ENCODE data around the gene PELO. TPM values are rescaled to one million over a fixed set of nuclear protein-coding genes. Genes with fewer than 3 reads are reported as not detected.
A peak's percentile ranks its signal among the peaks of the same experiment; 100 is the strongest.

The PELO gene
- total RNA-seq, 1 donor from 2014 or later: 82.4 TPM

- no peaks in the 10 kb centered on the region for H3K36me3 Mint-ChIP-seq (ENCODE audit: unreplicated experiment)
- no peak overlapping the region for H3K27ac Mint-ChIP-seq (ENCODE audit: unreplicated experiment)
- TF ChIP-seq CTCF (IDR thresholded peaks at IDR 0.05): no peak
- peaks cover 5% of the 10 kb centered on the region for H3K4me1 Mint-ChIP-seq (ENCODE audit: unreplicated experiment)
- H3K27me3 Mint-ChIP-seq (ENCODE audit: unreplicated experiment): peaks cover 1% of the 10 kb centered on the region
- no peak for DNase-seq (ENCODE audit: extremely low spot score, unreplicated experiment)
- H3K4me3 Mint-ChIP-seq (ENCODE audit: unreplicated experiment): no peak overlapping the region
- no peaks in the 10 kb centered on the region for H3K9me3 Mint-ChIP-seq (ENCODE audit: unreplicated experiment)
These were observed 11.6 kb upstream of the PELO start for GRCh38 chr5:52776116-52776515.

GRCh38 chr5:52777186-52777585 lies 10.5 kb upstream of the PELO start:
- Mint-ChIP-seq H3K27me3 (ENCODE audit: unreplicated experiment) (peaks cover 1% of the 10 kb centered on the region), H3K27ac (ENCODE audit: unreplicated experiment) (no peak overlapping the region), H3K36me3 (ENCODE audit: unreplicated experiment) (no peaks in the 10 kb centered on the region), H3K9me3 (ENCODE audit: unreplicated experiment) (no peaks in the 10 kb centered on the region), H3K4me1 (ENCODE audit: unreplicated experiment) (peaks cover 5% of the 10 kb centered on the region), H3K4me3 (ENCODE audit: unreplicated experiment) (no peak overlapping the region)
- no peak for TF ChIP-seq CTCF (IDR thresholded peaks at IDR 0.05)
- no peak for DNase-seq (ENCODE audit: extremely low spot score, unreplicated experiment)

- no peaks in the 10 kb centered on the region for H3K9me3 Mint-ChIP-seq (ENCODE audit: unreplicated experiment)
- no peak overlapping the region for H3K4me3 Mint-ChIP-seq (ENCODE audit: unreplicated experiment)
- TF ChIP-seq CTCF (IDR thresholded peaks at IDR 0.05): no peak
- H3K27me3 Mint-ChIP-seq (ENCODE audit: unreplicated experiment): no peaks in the 10 kb centered on the region
- no peak for DNase-seq (ENCODE audit: extremely low spot score, unreplicated experiment)
- peaks cover 20% of the 10 kb centered on the region for H3K4me1 Mint-ChIP-seq (ENCODE audit: unreplicated experiment)
- no peak overlapping the region for H3K27ac Mint-ChIP-seq (ENCODE audit: unreplicated experiment)
- H3K36me3 Mint-ChIP-seq (ENCODE audit: unreplicated experiment): no peaks in the 10 kb centered on the region
These were observed 8.9 kb upstream of the PELO start for GRCh38 chr5:52778781-52779180.

GRCh38 chr5:52779213-52779612 lies 8.5 kb upstream of the PELO start:
- no peak for DNase-seq (ENCODE audit: extremely low spot score, unreplicated experiment)
- Mint-ChIP-seq H3K9me3 (ENCODE audit: unreplicated experiment) (no peaks in the 10 kb centered on the region), H3K27ac (ENCODE audit: unreplicated experiment) (no peak overlapping the region), H3K4me1 (ENCODE audit: unreplicated experiment) (peaks cover 18% of the 10 kb centered on the region), H3K36me3 (ENCODE audit: unreplicated experiment) (no peaks in the 10 kb centered on the region), H3K27me3 (ENCODE audit: unreplicated experiment) (no peaks in the 10 kb centered on the region), H3K4me3 (ENCODE audit: unreplicated experiment) (no peak overlapping the region)
- TF ChIP-seq CTCF (IDR thresholded peaks at IDR 0.05): no peak

- Mint-ChIP-seq H3K4me1 (ENCODE audit: unreplicated experiment) (peaks cover 40% of the 10 kb centered on the region), H3K27ac (ENCODE audit: unreplicated experiment) (peak overlapping the region; percentile 80), H3K9me3 (ENCODE audit: unreplicated experiment) (no peaks in the 10 kb centered on the region), H3K27me3 (ENCODE audit: unreplicated experiment) (no peaks in the 10 kb centered on the region), H3K36me3 (ENCODE audit: unreplicated experiment) (no peaks in the 10 kb centered on the region), H3K4me3 (ENCODE audit: unreplicated experiment) (no peak overlapping the region)
- TF ChIP-seq CTCF (IDR thresholded peaks at IDR 0.05): no peak
- no peak for DNase-seq (ENCODE audit: extremely low spot score, unreplicated experiment)
These were observed 4.3 kb upstream of the PELO start for GRCh38 chr5:52783226-52783959.
